Inflammatory macrophage treated with lipopolysaccharide for 4 hours (primary cell): ENCODE results near the gene ASXL1.
A peak's percentile ranks its signal among the peaks of the same experiment; 100 is the strongest.
"Not testable (repeated sequence)": the region's sequence is repeated elsewhere in the genome, so short reads cannot be mapped to it uniquely, and the experiment has no call there.

Source experiments
- DNase-seq: peaks from one replicate; pipeline ENCODE4 v3.0.0-alpha.2; 2020

Gene ASXL1

DNA sequence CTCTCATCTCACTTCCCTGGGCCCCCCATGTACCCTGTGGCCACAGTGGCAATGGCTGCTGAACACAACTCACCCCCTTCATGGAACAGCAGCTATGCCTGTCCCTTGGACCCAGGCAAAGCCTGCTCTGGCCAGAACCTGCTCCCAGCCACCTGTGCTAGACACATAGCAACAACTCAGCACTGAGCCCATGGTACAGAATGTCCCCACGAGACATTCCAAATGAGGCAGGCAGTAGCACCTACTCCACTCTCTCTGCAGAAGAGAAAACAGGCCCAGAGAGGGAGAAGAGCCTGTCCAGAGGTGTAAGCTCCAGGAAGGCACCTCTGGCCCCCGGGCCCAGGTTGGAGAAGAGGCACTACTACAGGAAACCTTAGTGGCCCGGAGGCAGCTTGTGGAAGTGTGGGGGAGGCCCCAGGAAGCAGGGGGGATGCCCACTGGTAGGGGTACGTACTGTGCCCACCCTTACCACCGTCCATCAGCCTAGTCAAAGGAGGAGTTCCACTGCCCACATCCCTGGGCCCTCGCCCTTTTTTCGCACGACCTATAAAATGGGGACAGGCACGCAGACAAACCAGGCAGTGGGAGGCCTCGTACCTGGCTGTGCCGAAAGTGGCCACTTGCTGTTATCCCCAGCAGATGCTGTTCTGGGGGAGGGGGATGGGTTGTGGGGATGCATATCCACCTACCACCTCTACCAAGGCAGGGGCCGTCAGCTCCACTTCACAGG lies 97.2 kb downstream of the ASXL1 start:
- DNase-seq, result no peak

DNA sequence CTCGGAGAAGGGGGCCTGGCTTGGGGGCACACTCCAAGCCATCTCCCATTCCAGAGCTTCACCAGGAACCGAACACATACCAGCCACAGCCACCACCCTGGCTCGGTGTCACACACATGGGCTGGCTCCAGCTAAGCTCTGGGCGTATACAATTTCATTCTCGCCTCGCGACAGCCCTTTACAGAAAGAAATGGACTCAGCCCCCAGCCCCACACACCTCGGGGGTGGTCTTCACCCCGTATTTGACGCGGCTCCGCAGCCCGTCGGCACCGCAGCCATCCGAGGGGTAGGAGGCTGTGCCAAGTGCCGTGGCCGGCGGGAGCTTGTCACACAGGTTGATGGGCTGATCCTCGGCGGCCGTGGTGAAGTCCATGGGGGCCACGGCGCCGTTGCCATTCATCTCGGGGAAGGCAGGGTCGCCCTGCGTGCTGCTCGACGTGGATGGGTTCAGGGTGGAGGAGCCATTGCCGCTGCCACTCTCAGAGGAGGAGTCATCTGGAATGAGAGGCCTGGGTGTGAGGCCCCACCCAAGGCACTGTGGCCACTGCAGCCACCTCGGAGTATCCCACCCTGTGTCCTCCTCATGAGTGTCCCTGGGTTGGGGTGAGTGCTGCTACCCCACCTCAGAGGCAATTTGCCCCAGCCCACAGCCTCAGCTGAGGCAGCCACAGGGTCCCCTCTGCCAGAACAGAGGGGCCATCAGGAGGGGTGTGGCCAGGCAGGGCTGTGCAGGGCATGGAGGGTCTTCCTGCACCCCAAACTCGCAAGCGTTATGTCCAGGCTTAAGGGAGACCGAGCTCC lies 98.0 kb downstream of the ASXL1 start:
- no peak for DNase-seq

DNA sequence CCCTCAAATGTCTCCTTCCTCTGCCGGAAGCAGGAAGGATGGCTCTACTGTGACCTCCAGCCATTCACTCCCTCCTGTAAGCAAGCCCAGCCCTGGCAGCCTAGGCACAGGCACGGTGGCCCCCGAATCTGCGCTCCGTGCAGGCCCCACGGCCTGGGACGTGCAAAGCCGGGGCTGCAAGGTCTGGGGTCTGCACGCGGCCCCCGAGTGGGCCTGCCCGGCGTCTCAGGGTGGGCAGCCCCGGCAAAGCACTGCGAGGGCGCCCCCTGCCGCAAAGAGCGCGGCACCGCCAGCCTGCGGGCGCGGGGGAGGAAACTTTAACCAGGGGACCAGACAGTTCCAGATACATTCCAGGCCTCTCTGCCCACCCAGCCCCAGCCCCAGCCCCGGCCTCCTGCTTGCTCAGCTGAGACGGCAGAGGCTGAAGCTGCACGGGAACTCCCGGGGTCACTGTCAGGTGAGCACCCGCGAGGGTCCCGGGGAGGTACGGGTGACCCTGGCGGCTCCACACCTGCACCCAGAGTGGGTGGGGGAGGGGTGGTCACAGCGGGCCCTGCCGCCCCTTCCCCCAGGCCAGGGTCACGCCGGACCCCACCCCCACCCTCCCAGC lies 98.8 kb downstream of the ASXL1 start:
- peak; percentile 25 for DNase-seq

DNA sequence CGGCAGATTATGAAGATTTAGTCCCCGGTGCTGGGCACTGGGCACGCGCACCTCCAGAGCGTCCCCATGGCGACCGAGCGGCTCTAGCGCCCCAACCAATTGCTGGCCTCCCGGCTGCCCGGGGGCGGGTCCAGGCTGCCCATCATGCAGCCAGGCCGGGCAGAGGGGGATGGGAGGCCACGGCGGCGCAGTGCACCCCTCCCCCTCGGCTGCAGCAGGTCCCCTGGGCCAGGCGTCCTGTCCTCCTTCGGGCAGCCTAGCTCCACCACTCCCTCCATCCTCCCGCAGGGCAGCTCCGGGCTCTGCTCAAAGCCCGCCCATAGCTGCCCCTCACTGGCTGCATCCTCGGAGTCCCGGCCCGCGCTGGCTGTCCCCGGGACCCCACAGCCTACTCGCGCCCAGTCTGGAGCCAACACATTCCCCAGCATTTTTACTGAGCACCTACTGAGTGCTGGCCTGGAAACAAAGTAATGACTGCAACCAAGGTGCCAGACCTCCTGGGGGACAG lies 99.4 kb downstream of the ASXL1 start:
- DNase-seq, result no peak

DNA sequence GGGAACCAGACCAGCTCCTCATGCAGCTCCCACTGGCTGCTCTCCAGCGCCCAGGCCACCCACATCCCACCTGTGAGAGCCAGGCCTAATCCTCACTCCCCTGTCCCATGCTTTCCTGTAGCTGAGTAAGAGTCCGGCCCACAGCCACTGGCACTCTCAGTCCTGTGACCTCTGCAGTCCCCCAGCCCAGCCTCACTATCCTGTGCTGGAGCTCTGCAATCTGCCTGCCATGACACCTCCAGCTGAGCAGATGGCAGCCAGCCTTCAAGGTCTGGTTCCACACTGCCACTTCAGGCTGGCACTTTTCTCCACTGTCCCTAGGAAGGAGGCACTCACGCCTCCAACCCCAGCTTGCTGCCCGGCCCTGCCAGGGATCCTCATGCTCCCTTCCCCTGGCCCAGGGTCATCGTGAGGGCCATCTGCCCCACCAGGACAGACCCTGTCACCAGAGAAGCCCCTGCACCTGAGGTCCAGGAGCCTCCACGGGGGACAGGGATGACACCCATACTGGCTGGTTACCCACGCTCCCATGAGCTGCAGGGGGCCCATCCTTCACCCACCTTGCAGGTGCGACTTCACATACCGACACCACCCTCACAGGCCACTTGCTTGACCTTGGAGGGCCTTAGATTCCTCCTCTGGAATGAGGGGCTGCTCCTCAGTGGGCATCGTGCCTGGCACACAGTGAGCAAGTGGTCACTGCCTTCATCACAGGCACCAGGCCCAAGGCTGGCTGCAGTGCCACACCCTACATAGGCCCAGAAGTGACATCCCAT lies 100.1 kb downstream of the ASXL1 start:
- no peak for DNase-seq

DNA sequence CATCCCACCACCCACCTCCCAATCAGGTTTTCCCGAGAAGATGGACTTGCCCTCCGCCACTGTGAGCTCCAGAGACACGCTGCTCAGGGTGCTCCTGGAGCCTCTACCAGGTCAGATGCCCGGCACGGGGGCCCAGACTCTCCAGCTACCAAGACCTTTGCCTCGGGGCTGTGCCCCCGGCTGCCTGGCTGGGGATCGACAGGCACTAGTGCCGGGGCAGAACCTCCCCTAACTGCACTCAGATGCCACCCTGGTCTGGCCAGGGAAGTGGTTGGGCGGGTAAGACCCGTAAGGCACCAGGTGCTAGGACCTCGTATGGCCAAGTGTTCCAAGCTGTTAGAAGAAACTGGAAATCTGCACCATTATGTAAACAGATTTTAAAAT lies 100.7 kb downstream of the ASXL1 start:
- DNase-seq, result no peak

DNA sequence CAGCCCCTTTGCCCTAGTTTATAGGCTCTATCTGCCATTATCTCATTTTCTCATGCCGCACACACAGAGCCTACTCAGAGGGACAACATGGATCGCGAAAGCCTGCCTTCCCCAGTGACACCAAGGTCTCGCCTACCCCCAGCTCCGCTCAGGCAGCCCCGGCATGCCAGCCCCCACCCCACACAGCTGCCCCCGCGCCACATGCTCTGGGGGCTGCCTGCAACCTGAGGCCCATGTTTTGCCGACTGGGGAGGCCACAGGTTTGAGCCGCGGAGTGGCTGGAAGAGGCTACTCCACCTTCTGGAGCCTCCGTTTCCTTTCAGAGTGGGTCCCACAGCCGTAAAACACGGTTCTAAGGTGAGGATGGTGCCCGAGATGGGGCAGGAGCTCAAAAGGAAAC lies 102.1 kb downstream of the ASXL1 start:
- DNase-seq, result no peak

DNA sequence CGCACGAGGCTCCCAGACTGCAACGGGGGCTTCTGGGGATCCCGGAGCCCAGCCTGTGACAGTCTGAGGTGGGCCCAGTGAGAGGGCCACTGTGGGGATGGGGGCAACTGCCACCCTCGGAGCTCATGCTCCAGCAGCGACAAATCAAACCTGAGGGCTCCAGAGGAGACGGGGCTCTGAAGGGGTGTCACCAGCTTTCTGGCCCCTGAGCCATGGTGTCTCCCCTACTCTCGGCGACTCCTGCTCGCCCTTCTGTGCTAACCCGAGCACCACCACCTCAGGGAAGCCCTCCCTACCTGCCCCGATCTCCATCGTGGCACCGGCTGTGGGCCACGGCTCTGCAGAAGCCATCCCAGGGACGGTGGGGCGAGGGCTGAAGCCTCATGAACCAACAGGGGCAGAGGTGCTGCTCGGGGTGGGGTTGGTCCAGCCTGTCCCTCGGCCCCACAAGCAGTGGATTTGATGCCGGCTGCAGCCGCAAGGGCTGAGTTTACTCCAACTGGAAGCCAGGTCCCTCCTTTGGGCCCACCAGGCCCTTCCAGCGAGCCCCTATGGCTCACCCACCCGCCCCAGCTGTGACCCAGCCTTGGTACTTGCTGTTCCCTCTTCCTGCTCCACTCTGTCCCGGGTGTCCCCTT lies 102.7 kb downstream of the ASXL1 start:
- DNase-seq, result no peak

DNA sequence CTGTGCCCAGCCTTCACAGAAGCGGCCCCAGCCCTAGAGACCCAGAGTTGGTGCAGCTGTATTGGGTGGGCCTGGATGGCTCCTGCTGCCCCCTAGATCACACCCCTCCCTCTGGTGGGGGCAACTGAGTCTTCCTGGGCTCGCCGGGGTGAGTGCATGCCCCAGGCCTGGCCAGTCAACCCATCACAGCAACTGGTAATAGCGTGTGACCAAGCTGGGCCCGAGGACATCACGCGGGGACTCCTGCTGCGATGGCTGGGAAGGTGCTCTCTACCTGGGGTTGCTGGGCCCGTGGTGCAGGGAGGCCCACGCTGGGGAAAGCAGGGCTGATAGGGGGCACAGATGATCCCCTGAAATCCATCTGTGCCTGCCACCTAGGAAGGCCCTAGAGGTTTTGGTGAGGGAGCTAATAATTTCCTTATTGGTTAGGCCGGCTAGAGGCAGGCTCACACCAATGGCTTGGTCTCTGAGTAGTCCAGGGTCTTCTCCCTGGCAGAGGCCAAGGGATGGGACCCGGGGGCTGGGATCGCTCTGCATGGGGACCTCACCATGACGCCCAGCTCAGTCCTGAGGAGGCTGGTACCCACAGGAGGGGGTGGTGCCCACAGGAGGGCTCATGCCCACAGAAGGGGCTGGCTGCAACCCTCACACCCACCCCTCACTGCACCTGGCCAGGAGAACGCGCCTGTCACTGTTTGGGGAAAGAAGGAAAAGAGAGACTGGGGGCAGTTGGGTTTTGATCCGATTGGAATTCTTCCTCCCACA lies 103.9 kb downstream of the ASXL1 start:
- no peak for DNase-seq

DNA sequence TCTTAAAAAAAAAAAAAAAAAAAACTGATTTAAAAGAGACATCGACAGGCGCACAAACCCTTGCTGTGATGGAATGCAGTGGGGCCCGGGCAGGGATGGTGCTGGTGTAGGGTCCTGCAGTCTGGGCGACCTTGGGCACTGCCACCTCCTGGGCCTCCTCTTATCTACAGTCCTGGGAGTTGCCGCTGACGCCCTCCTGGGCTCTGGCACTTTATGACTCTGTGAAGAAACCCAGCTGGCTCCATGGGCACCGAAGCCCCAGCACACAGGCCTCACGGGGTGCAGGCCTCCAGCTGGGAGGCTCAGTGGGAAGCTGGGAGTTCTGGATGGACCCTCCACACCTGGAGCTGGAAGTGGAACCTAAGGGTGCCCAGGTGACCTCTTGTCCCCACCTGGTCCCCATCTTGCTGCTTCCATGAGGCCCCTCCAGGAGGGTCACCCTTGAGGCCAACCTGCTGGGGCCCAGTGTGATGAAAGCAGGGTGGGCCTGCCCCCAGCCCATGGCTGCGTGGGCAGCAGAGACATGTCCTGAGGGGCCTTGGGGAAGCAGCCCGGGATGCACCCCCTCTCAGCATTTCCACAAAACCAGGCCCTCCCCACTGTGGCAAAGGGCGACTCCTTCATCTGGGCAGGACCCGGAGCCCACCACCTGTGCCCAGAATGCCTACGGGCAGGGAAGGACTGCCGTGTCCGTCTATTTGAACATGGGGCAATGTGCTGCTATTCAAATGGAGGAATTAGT lies 104.9 kb downstream of the ASXL1 start:
- DNase-seq, result no peak

DNA sequence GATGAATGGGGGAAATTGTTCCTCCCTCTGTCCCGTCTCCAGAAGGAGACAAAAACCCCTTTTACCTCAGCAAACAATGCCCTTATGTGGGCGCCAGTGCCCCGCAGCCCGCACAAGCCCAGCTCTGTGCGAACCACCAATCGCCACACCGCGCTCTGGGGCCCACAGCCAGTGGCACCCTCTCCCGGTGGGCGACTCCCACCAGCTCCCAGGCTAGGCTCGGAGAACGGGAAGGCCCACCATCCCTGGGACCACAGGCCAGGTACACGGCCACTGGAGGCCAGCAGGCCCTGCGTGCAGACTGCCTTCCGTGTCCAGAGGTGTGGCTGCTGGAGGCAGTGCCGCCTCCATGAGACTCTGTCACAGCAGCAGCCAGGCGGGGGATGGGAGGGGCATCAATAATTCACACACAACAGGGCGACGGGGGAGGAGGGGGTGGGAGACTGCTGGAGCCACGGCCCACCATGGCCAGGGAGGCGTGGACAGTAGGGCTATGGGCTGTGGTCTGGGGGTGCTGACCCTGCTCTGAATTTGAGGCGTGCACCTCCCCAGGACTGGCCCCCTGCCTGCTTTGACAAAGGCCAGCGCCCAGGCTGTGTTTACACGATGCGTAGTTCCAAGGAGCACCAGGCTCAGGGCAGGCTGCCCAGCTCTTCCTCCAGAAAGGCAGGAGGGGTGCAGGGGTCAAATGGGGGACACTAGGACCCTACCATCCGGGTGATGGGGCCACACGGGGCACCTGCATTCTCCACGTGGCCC lies 105.7 kb downstream of the ASXL1 start:
- no peak for DNase-seq

DNA sequence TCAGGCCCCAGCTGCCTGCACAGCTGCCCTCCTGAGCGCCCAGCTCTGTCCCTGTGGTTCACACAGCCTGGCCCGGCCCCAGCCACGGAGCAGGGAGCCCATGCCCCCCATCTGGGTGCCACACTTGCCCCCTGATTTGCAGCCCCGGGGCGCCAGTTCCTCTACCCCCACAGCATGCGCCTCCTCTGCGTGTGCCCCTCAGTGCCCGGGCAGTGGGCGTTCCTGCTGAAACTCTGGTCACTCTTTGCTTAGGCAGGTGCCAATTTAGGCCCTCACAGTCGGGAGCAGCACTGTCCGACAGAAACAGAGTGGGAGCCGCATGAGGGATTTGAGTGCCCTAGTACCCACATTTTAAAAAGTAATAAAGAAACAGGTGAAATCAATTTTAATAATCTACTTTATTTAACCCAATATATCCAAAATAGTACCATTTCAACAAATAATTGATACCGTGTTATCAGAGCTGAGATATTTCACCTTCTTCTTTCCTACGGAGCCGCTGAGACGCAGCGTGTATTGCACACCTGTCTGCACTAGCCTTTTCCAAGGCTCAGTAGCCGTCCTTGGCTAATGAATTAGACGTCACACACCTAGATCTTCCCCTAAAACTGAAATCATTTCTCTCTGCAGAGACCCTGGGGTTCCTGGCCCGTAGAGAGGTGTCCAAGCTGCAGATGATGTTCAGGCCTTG lies 106.4 kb downstream of the ASXL1 start:
- no peak for DNase-seq

DNA sequence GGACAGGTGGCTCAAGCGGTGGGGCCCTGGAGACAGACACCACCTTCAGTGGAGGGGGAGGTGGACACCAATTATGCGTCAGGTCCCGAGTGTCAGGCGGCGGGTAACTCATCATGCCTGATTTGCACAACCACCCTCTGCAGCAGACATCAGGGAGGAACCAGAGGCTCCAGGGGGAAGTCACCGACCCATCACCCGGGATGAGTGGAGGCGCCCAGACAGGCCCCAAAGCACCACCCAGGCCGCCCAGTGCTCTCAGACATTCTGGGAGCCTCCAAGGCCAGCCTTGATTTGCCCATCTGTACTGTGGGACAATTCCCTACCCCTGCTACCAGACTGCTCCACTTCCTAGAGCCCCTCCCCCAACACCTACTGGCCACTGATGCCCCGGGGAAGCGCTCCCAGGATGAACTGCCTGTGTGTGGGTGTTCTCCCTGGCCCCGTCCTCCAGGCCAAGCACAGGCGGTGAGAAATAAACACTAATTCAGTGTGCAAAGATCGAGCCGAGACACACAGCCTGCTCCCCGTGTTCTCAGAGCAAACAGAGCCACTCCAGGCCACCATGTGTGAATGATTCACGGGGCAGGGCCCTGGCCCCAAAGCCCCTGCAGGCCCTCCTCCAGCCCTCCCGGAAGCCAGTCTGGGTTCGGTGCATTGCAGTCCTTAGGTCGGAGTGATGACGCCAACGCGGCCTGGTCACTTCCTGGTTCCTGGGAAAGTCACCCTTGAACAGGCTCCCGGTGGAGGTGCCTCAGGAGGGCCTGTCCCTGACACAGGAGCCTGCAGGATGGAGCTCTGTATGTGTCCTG lies 107.2 kb downstream of the ASXL1 start:
- peak; percentile 86 for DNase-seq

DNA sequence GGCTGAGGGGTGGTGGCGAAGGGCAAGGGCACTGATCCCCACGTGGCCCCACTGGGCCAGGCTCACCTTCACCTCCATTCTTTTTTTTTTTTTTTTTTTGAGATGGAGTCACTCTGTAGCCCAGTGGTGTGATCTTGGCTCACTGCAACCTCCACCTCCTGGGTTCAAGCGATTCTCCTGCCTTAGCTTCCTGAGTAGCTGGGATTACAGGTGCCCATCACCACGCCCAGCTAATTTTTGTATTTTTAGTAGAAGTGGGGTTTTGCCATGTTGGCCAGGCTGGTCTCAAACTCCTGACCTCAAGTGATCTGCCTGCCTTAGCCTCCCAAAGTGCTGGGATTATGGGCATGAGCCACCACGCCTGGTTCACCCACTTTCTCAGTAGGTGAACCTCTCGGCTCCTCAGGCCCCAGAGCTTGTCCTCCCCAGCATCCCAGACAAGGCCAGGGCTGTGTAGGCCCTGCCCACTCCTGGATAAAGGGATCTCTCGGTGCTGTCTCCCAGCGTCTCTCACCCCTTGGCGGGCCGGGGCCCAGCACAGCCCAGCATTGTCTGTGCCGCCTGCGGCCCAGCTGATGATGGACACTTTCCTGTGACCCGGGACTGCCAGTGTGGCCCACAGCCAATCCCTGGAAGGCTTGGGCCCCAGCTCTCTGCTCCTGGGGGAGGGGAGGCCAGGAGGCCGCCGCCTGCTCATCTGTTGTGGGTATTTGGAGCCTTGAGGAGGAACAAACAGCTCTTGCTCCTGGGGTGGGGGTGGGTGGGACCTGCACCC lies 108.0 kb downstream of the ASXL1 start:
- not testable (repeated sequence) for DNase-seq

DNA sequence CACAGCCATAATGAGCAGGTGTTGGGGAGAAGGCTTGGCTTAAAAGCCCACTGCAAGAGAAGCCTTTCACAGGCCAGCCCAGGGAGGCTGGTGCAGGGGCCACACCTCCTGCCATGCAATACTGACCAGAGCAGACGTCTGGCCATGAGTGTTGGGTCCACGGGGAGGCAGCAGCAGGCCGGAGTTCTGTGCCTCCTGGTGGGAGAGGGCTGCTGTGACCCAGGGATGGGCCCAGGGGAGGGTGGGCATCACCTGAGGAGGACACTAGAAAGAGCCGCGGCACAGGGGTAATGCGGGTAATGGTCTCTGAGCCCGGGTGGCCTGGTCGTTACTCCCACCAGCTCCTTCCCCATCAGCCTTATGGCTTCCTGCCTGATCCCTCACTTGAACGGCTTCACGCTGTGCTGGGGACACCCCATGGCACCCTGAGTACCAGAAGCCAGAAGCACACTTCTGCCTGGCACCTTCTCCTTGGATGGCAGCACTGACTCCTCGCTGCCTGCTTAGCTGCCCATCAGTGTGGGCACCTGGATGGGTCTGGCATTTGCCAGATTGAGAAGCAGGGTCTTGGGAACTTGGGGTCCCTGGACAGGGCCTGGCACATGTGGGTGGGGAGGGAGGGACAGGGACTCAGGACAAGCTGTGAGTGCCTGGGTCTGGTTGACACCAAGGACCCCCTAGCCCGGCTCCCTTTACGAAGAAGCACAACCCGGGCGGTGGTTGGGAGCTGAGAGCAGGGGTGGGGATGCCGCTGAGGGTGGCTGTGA lies 108.8 kb downstream of the ASXL1 start:
- DNase-seq, result no peak

DNA sequence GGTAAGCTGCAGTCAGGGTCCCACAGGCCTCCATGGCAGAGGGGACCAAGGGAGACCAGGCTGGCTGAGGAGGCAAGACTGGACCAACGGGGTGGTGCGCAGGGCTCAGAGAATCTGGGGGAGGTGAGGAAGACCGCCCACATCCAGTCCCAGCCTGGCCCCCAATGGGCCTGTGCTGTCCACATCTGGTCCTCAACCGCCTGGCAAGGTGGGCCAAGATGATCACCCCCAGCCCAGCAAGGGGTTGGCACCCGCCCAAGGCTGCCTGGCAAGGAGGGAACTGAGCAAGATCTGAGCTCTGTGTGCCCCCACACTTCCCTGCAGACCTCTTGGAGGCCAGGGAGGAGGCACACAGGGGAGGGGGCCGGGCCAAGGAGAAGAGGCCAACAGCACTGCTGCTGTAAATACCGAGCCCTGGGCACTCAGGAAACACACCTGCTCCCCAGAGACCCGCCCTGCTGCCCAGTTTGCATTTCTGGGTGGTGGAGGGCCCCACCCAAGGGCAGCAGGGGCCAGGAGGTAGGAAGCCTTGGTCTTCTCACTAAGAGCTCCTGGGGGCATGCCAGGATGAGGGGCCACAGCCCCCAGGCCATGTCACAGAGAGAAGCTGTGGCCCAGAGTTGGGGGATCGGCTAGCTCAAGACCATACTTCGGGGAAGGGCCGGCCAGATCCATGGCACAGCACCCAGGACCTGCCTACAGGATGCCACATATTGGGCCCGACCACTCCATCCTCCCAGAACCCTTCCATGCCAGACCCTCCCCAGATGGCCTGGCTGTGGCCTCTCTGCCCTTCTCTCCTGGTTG lies 109.6 kb downstream of the ASXL1 start:
- DNase-seq, result no peak
